MV-4-11 (cell line): ENCODE results near the gene SND1.

Experiments
- DNase-seq: peaks from one replicate; lab custom pipeline; 2025; lab: John Stamatoyannopoulos, UW

Gene SND1

GRCh38 chr7:127870231-127870907 is 218.4 kb downstream of the SND1 start:
- peak; percentile 71 for DNase-seq

- DNase-seq: no peak
Observed at GRCh38 chr7:127871226-127871625, 219.2 kb downstream of the SND1 start.

- peak; percentile 27 for DNase-seq
Observed at GRCh38 chr7:127872122-127872521, 220.1 kb downstream of the SND1 start.

DNA sequence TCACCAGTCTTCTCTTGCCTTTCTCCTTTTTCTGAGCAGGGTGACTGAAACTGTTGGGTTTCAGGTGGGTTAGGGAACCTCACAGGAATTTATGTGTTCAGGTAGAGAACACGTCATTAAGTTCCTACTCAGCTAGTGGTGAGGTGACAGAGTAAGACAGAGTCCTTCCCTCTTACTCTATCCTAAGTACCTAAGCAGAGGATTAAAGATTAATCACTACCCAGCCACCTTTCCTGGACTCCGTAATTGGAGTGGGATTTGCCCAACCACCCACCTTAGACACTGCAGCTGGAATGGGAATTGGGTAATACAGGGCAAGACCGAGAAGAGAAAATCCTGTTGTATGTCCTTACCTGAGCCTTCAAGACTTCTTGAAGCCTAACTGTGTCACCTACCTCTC is 221.2 kb downstream of the SND1 start:
- no peak for DNase-seq

- no peak for DNase-seq
Observed at GRCh38 chr7:127873715-127874636, 222.0 kb downstream of the SND1 start.

- DNase-seq: no peak
Observed at GRCh38 chr7:127874951-127875608, 223.1 kb downstream of the SND1 start.

DNA sequence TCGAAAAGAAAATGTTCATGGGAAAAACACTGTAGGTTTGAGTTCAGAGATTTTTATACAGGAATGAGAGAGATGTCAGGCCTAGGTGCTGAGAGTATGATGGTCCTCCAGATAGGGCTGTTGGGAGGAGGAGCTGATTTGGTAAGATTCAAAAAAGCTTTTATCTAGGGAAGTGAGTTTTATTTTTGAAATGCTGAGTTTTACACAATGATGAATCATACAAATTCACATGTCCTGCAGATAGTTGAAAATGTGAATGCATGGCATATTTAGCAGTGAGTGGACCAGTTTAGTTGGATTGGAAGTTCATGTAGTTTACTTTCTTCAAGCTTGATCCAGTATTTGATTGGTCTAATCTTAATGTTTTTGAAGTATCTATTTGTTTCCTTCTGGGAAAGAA is 224.4 kb downstream of the SND1 start:
- peak; percentile 36 for DNase-seq

DNA sequence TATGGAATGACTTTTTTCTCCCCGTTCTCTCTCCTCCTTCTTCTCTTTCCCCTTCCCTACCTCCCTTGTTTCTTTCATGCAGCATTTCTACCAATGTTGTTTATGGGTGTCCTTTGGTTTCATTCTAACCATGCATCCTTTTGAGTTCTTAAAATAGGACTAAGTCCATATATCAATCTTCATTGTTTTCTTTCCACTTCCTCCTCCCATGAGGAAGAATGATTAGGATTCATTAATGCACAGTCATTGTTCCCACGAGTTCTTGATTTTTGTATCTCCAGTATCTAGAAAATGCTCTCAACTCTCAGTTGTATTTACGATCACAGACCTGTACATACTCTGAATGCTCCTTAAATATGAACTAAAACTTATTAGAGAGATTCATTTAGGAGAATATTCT is 226.0 kb downstream of the SND1 start:
- DNase-seq: peak; percentile 1

- no peak for DNase-seq
Observed at GRCh38 chr7:127878791-127879190, 226.8 kb downstream of the SND1 start.

DNA sequence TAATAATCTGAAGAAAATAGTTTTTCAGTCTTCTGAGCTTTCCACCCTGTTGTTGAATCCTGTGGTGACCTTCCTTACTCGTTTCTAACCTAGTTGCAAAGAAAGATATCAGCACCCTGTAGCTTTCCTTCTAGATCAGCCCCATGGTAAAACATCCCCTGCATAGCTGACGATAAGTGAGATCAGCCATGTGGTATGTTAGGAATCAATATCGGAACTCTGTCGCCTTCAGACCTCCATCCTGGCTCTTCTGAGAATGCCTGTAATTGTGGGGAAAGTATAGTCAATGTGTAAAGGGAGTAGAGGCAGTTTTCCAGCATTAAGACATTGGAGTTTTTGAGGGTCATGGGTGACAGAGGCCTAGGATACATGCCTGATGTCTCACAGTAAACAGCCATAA is 227.4 kb downstream of the SND1 start:
- DNase-seq: no peak

DNA sequence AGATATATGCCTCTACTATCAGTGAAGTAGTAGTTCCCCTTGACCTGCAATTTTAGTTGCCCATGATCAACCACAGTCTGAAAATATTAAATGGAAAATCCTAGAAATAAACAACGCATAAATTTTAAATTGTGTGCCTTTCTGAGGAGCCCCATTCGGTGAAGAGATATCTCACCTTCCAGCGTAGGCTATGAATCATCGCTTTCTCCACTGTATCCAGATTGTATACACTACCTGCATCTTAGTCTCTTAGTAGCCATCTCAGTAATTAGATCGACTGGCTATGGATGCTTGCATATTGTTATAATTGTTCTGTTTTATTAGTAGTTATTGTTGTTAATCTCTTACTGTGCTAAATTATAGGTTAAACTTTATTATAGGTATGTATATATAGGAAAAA is 227.9 kb downstream of the SND1 start:
- DNase-seq: no peak

DNA sequence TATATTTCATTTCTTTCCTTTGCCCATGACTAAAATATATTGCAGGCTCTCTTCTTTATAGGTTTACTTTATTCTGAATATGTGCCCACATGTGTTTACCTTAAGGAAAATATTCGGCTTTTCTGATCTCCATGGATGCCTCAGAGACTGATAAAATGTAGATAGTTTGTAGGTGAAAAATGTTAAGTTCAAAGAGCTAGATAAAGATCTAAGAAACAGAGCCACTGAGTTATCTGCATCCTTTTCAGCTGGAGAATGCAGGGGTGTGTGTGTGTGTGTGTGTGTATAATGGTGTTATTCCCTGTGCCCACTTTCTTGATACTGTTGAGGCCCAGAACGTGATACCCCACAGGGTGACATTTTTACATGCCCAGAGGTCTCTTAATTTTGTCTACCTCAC is 228.5 kb downstream of the SND1 start:
- no peak for DNase-seq

- no peak for DNase-seq
Observed at GRCh38 chr7:127881564-127881963, 229.6 kb downstream of the SND1 start.

DNA sequence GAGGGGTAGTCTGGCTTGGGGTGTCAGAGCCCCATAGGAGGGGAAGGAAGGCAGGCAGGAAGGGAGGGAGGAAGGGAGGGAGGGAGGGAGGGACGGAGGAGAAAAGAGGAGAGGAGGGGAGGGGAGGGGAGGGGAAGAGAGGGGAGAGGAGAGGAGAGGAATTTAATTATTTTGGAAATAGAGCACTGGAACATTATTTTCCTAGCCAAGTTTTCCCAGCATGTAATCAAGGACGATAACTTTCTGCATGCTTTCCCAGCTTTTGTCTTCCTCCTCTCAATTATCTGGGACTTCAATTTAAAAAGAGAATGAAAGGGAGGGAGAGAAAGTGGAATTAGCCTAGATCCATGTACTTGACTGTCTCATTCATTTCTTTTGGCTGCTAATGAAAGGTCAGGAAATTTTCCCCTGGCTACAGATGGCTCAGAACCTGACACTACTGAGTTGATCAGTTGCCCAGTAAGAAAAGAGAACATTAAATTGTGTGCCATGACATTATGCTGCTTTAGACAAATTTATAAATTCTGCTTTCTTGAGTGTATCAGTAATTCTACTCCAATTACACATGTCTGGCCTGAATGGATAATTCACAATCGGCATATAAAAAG is 230.4 kb downstream of the SND1 start:
- DNase-seq: no peak

DNA sequence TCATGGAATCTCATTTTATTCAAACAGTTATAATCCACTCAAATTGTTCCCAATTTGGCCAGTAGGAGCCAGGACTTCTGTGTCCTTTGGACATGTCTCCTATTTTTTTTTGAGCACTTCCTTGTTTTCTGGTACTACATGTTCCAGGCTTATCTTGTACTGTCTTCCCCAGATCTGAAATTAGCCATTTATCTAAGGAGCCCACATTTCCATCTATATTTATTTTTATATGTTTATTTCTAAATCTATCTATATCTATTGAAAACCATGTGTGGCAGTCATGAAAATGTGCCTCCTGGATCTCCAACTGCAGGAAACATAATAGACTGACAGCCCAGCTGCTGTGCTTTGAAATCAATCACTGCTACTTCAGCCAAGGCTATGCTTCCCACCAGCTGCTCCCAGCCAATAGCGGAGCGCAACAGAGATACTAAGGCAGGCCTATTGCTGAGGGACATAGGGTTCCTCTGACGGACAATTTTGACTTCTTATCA is 232.1 kb downstream of the SND1 start:
- DNase-seq: no peak

DNA sequence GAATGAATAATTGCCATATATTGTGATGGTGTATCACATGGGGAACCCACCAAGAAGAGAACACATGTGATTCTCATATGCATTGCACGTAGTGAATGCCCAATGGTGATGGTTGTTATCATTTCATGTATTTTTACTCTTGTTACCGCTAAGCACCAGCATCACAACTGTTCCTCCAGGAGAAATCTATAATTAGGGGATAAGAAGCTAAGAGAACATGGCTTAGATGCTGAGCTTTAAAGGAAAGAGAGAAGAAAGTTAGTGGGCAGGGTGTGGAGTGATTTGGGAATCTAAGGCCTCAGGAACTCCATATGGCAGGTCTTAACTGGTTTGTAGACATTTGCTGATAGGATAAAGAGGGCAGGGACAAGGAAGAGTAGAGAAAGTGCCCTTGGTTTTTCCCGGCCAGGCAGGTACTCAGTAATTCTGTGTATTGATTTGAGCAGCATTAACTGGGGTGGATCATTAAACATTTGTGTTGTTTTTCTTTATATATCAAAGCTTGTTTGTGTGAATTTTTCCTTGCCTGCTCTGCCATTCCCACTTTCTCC is 233.3 kb downstream of the SND1 start:
- no peak for DNase-seq

DNA sequence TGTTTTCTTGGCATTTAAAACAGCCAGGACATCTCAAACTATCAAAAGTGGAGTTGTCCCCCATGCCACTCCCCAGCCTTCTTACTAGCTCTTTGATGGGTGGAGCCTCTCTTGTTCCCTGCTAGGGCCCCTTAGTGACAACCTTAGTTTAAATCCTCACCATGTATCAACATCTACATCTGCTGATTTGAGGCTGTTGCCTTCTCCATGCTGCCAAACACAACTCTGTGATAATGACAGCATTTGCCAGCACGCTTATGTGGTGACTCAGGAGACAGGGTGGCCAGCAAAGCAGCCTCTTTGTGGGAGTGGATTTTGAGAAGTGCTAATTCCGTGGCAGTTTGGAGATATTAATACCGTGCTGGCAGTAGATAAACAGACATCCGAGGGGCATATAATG is 233.8 kb downstream of the SND1 start:
- peak; percentile 69 for DNase-seq

- DNase-seq: peak; percentile 69
Observed at GRCh38 chr7:127886248-127886647, 234.3 kb downstream of the SND1 start.

DNA sequence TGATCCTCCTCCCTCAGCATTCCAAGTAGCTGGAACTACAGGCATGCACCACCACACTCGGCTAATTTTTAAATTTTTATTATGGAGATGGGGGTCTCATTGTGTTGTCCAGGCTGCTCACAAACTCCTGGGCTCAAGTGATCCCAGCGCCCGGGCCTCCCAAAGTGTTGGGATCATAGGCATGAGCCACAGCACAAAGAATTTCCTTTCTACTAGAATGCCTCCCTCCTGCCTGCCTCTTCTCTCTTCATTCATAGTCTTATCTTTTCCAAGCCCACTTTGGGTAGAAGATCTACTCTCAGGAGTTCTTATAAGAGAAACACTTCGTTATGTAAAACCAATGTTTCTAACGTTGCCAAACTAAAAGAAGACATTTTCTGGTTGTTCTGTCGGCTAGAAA is 235.1 kb downstream of the SND1 start:
- no peak for DNase-seq

DNA sequence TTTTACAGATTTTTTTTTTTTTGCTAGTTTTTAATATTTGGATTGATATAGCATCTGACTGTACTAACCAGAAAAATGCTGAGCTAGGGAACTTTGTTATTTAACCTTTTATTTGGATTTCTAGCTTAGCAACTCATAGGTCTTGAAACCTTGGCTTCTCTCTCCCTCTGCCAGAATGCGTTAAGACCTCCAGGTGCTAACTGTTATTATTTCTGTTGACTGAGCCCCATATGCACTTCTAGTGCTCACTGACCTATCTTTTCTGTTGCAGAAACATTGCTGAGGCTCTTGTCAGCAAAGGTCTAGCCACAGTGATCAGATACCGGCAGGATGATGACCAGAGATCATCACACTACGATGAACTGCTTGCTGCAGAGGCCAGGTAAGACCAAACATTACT is 235.6 kb downstream of the SND1 start:
- no peak for DNase-seq

DNA sequence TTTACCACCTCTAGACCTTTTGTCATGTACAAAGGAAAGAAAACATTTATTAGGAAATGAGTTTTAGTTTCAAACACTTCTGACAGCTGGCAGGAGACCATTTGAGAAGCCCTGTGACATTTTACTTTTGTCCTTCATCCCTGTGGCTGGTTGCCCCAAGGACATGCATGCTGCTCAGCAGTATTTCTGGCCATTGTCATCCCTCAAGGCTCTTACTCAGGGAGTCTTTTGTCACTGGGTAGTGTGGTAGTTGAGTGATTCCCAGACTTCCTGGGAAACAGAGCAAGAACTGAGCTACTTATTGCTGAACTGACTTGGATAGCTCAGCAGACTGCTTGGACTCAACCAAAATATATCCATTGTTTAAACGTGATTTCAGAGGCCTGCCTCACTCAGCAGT is 236.4 kb downstream of the SND1 start:
- no peak for DNase-seq

GRCh38 chr7:127888825-127889224 is 236.8 kb downstream of the SND1 start:
- no peak for DNase-seq
